HG03354 (cell line): Measurements from ENCODE around the gene HORMAD2.

Experiments
- ATAC-seq: cut with Tn5 transposase; IDR thresholded peaks from one replicate; pipeline ENCODE4 v1.9.1; 2021; ENCODE audit warnings: mild to moderate bottlenecking; ENCODE audit not compliant: unreplicated experiment, poor library complexity, severe bottlenecking

Gene HORMAD2

GRCh38 chr22:30150212-30150611 lies 69.9 kb downstream of the HORMAD2 start:
- no peak for ATAC-seq

DNA sequence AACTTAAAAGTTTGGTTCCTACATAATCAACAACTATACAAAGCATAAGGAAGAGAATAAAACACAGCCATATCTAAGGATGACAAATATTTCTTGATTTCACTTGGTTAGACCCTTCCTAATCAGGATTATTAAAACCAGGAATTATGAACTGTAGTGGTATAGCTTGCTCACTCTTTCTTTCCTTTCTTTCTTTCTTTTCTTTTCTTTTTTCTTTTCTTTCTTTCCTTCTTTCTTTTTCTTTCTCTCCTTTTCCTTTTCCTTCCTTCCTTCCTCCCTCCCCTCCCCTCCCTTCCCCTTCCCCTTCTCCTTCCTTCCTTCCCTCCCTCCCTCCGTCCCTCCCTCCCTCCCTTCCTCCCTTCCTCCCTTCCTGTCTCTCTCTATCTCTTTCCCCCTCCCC lies 78.0 kb downstream of the HORMAD2 start:
- no peak for ATAC-seq

DNA sequence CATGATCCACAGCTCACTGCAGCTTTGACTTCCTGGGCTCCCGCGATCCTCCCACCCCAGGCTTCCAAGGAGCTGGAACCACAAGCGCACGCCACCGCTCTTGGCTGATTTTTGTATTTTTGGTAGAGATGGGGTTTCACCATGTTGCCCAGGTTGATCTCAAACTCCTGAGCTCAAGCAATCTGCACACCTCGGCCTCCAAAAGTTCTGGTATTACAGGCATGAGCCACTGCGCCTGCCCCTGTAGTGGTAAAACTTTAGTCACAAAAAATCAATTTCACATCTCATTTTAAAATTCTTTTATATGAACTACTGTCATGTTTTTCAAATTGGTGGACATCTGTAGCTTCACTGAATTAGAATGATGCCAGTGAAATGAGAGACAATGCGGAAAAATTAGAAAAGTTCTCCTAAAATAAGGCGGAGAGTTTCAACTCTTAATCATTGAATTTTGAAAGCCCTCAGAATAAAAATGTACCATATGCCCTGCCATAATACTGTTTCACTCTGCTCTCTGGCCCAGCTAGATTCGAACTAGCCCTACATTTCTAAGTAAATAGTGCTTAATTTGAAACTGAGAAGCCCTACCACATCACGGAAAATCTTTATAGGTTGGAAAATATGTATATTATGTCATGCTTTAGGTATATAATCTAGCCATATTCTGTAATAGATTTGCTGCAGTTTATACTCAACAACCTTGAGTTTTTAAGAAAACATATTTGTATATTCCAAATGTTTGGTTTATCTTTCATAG lies 78.7 kb downstream of the HORMAD2 start:
- ATAC-seq = no peak

- ATAC-seq = no peak
Measured at GRCh38 chr22:30159561-30160353, 79.5 kb downstream of the HORMAD2 start.

- no peak for ATAC-seq
Measured at GRCh38 chr22:30161051-30161469, 80.8 kb downstream of the HORMAD2 start.

- ATAC-seq = no peak
Measured at GRCh38 chr22:30167296-30167695, 87.0 kb downstream of the HORMAD2 start.

DNA sequence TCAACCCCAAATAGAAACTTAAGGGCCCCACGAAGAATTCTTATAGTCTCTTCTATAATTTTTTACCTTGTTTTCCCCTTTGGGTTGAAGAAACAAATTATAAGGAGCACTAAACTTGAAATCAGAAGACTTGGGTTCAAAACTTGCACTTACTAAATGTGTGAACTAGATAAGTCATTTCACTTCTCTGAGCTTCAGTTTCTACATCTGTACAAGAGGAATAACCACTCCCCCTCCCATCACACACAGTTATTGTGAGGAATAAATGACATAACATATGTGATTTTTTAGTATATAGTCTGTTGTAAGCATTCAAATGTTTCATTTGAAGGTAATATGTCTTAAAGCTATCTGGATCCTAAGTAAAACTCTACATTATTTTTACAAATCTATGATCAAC lies 87.5 kb downstream of the HORMAD2 start:
- no peak for ATAC-seq

GRCh38 chr22:30169002-30169401 lies 88.7 kb downstream of the HORMAD2 start:
- no peak for ATAC-seq

GRCh38 chr22:30170129-30170528 lies 89.9 kb downstream of the HORMAD2 start:
- no peak for ATAC-seq

DNA sequence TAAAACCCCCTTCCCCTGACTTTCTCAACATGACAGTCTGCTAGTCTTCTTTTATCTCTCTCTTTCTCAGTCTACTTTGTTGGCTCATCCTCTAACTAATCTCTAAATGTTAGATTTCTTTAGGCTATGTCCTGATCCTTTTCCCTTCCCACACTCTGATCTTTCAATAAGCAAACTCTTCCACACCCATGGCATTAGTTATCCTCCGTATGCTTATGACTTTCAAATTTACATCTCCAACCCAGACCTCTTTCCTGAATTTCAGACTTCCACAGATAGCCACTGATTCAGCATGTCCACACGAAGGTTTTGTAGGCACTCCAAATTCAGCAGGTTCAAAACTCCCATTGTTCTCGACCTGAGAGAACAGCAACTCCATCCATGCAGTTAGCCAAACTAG lies 90.7 kb downstream of the HORMAD2 start:
- no peak for ATAC-seq

DNA sequence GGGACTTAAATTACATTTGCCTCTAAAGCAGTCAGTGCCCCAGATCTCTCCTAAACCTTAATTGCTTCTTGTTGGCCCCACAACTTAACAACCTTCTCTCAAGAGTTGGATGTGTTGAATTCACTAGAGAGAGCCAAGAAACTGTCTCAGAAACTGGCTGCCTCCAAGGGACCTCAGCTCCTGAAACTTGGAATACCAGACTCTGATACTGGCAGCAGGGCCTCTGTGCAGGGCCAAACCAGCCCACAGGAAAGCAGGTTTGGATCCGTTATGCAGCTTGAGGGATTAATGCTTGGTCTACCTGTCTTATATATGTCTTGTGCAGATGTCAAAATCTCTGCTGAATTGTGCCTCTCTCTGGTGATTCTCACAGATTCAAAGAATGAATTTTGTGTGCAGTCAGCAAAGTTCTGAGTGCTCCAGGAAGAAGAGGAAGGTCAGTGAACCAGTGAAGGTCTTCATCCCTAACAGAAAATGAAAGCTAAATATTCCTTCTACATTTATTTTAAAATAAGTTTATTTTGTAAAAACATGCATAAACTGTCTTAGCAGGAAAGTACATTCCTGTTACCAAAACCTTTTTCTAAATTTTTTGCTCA lies 95.5 kb downstream of the HORMAD2 start:
- ATAC-seq = no peak

GRCh38 chr22:30176431-30176830 lies 96.2 kb downstream of the HORMAD2 start:
- no peak for ATAC-seq

- ATAC-seq = no peak
Measured at GRCh38 chr22:30178181-30179126, 98.2 kb downstream of the HORMAD2 start.

DNA sequence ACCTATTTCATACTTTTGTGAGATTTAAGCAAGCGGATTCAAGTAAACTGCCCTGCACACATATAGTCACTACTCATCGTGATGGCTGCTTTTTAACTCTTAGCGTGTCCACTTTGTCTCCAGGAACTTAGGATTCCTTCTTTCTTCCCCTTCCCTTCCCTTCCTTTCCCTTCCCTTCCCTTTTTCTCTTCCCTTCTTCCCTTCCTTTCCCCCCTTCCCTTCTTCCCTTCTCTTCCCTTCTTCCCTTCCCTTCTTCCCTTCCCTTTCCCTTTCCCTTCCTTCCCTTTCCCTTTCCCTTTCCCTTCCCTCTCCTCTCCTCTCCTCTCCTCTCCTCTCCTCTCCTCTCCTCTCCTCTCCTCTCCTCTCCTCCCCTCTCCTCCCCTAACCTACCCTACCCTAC lies 100.4 kb downstream of the HORMAD2 start:
- no peak for ATAC-seq

GRCh38 chr22:30181459-30182349 lies 101.4 kb downstream of the HORMAD2 start:
- no peak for ATAC-seq

GRCh38 chr22:30182350-30182745 lies 102.1 kb downstream of the HORMAD2 start:
- no peak for ATAC-seq

- ATAC-seq = no peak
Measured at GRCh38 chr22:30182815-30183214, 102.6 kb downstream of the HORMAD2 start.

DNA sequence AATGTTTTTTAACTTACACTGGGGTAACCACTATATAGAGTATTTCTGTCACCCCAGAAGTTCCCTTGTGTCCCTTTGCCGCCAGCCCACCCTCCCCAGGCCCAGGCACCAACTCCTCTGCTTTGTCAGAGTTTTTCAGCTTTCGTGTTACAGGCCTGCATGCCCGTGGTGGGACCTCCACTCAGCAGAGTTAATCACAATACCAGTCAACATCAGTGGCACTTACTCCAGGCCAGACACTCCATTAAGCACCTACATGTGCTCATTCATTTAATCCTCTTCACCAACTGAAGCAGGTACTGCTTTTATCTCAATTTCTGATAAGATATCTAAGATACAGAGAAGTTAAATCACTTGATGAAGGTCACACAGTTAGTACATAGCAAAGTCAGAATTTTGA lies 103.0 kb downstream of the HORMAD2 start:
- ATAC-seq = no peak

DNA sequence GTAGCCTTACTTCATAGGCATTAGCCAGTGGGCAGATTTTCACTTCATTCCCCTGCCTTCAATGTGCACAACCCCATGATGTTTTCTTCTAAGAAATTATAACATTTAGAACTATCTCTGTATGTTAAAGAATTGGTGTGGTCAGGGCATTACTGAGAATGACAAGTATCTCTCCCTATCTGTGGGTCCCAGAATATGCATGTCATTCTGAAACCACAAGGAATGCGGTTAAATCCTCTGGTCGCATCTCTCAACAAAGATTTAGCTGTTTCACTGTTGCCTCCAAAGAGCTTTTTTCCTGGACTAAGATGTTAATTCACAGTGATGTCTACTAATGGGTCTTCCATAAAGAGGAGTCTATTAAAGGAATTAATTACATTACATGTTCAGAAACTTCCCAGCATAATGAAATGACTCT lies 103.6 kb downstream of the HORMAD2 start:
- ATAC-seq = no peak
